GM13977 (cell line): ENCODE data around the gene PITPNM1.
"Not testable (repeated sequence)": the region's sequence is repeated elsewhere in the genome, so short reads cannot be mapped to it uniquely, and the experiment has no call there.

Experiments used
- DNase-seq: peaks from one replicate; pipeline ENCODE4 v3.0.0; 2012; ENCODE audit warnings: low spot score
- in situ Hi-C: fragments of 300-500 bp; cut with MboI; formaldehyde crosslinking; loops from one replicate; pipeline ENCODE4 v1.12.0; 2022; ENCODE audit warnings: low sequenced_read_pairs, low pct_unique_long_range_greater_than_20kb, mixed read lengths, inconsistent platforms; ENCODE audit not compliant: unreplicated experiment
- TF ChIP-seq, protein P1 (sequence below): IDR thresholded peaks from 2 replicates; pipeline ENCODE4 v1.5.1; 2012; ENCODE audit warnings: mild to moderate bottlenecking, control low read depth; ENCODE audit not compliant: insufficient read depth; ENCODE audit errors: extremely low read depth, missing control alignments

Gene PITPNM1

GRCh38 chr11:67489203-67489884, 15.8 kb downstream of the PITPNM1 start:
- TF ChIP-seq, protein P1, sequence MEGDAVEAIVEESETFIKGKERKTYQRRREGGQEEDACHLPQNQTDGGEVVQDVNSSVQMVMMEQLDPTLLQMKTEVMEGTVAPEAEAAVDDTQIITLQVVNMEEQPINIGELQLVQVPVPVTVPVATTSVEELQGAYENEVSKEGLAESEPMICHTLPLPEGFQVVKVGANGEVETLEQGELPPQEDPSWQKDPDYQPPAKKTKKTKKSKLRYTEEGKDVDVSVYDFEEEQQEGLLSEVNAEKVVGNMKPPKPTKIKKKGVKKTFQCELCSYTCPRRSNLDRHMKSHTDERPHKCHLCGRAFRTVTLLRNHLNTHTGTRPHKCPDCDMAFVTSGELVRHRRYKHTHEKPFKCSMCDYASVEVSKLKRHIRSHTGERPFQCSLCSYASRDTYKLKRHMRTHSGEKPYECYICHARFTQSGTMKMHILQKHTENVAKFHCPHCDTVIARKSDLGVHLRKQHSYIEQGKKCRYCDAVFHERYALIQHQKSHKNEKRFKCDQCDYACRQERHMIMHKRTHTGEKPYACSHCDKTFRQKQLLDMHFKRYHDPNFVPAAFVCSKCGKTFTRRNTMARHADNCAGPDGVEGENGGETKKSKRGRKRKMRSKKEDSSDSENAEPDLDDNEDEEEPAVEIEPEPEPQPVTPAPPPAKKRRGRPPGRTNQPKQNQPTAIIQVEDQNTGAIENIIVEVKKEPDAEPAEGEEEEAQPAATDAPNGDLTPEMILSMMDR: no peak
- DNase-seq: no peak
- in situ Hi-C loops: no loop called here

DNA sequence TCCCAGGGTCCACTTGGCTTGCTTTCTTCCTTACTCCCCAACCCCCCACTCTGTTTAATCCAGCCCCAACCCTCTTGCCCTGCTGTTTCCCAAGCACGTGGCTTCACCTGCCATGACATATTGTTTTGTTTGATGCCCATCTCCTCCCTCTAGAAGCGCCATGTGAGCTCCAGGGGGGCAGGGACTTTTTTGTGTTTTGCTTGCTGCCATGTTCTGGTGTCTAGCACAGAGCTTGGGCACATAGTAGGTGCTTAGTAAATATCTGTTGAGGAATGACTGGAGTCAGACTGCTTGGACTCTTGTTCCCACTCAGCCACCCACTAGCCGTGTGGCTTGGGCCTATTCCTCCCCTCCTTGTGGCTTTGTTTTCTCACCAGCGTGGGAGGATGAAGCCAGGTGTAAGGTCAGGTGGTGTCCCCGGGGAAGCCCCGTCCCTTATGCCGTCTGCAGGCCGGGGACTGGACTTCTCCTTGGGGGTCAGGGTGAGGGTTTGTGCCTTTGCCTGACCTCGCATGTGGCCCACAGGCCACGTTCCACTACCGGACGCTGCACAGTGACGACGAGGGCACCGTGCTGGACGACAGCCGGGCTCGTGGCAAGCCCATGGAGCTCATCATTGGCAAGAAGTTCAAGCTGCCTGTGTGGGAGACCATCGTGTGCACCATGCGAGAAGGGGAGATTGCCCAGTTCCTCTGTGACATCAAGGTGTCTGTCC, 18.5 kb downstream of the PITPNM1 start:
- TF ChIP-seq, protein P1: no peak
- peak; percentile 81 for DNase-seq
- in situ Hi-C loops: no loop called here

- in situ Hi-C loops: not testable (repeated sequence)
Observed at GRCh38 chr11:67485873-67486361, 19.2 kb downstream of the PITPNM1 start.

DNA sequence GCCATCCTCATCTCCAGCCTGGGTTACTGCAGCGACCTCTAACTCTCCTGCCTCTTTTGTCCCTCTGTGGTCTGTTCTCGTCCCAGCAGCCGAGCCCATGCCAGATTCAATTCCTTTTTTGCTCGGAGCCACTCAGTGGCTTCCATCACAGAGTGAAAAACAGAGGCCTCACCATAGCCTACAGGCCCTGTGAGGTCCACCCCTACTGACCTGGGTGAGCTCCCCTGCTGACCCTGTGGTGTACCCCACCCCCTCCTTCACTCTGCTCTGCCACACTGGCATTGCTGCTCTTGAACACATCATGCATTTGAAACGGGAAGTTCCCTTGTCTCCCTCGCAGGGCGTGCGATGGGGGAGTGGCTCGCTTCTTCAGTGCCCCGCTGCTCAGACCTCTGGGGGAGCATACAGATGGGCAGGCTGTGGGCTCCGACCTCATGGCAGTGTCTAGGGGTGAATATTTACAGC, 20.3 kb downstream of the PITPNM1 start:
- in situ Hi-C loops: no loop called here
- TF ChIP-seq, protein P1: no peak

More at GRCh38 chr11:67485873-67486361, 19.2 kb downstream of the PITPNM1 start:
- DNase-seq: peak; percentile 76

DNA sequence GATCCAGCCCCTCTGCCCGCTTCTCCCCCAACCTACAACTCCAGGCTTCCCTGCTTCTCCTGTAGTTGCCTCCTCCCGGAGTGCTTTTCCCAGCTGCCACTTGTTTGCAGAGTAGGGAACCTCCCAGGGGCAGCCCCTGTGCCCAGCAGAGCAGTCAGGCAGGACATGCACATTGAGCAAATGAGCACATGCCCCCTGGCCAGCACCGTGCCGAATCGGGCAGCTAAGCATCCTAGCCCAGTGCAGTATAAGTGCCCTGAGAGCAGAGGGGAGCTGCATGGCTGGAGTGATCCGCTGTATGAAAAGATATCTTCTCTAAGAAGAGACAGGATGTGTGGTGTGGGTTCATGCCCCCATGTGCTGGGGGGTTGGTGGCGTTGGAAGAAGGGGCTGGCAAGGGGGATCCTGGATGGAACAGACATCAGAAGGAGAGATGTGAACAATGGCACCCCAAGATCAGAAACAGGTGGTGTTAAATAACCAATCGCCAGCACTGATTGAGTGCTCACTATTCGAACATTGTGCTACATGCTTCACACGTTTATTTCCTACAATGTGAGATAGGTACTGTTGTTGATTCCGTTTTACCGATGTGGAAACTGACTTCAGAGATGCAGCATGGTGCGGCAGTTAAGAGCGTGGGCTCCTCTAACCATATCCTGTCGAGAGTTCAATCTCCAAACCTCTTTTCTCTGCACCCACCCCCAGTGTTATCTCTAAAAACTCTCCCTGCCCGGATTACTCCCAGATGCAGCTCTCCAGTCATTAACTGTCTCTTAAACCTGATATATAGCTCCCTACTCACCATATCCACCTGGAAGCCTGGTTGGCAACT, 21.1 kb downstream of the PITPNM1 start:
- TF ChIP-seq, protein P1: no peak
- in situ Hi-C loops: no loop called here
- DNase-seq: no peak

More for the DNA sequence above, 20.3 kb downstream of the PITPNM1 start:
- DNase-seq: no peak

DNA sequence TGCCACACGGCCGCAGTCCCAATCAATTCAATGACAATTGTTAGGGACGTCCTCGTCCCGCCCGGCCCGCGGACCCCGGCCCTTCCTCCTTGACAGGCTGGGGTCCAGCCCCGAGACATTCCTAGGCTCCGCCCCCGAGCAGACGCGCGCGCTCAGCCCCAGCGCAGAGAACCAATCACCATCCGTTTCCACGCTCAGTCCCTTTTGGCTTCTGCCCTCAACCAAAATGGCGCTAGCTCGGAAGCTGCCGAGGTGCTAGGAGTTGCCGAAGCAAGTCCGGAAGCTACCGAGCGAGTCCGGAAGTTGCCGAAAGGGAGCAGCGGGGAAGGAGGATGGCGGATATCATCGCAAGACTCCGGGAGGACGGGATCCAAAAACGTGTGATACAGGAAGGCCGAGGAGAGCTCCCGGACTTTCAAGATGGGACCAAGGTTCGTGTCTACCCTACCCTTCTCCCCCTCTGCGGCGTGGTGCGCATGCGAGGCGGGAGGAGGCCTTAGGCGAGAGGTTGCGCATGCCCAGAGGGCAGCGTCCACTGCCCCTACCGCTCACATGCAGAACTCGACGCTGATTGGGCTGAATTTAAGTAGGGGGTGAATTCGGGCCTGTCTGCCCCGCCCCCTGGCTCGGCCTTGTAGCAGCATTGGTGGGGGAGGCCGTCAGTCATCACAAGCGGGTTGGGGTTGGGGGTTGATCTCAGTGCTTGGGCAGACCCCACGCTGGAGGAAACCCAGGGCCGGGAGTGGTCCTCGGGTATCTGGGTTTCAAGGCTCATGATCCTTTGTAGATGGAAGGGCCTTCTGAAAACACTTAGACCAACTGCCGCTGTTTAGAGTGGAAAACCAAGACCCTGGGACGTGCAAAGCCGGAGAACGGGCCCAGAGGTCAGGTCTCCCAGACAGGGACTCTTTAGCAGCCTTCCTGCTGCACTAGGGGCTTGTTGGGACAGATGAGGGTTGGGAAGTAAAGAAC, 22.1 kb downstream of the PITPNM1 start, which contains the start of gene AIP:
Gene AIP, plus strand, starts transcription at position 200 of the 972 bp plus-strand sequence. Its CDS starts 133 bp downstream, at position 333.
- TF ChIP-seq, protein P1: peak; percentile 8
- in situ Hi-C loops: no loop called here
- DNase-seq: peak; percentile 95
